Retinal pigment epithelial cell (primary cell): ENCODE data around the gene SMYD2.
A peak's percentile ranks its signal among the peaks of the same experiment; 100 is the strongest.

Source experiments
- DNase-seq: peaks from one replicate; pipeline ENCODE4 v3.0.0-alpha.2; 2010; ENCODE audit warnings: low read depth
- H3K4me3 ChIP-seq: 2 replicates; pipeline ENCODE4 v1.5.1; 2011; ENCODE audit warnings: mild to moderate bottlenecking, low read length, control low read depth, moderate library complexity
- TF ChIP-seq, protein P1 (sequence below): conservative IDR thresholded peaks from 2 replicates; pipeline ENCODE4 v1.5.1; 2011; ENCODE audit warnings: low read depth, low read length, control low read depth, inconsistent platforms

The SMYD2 gene

DNA sequence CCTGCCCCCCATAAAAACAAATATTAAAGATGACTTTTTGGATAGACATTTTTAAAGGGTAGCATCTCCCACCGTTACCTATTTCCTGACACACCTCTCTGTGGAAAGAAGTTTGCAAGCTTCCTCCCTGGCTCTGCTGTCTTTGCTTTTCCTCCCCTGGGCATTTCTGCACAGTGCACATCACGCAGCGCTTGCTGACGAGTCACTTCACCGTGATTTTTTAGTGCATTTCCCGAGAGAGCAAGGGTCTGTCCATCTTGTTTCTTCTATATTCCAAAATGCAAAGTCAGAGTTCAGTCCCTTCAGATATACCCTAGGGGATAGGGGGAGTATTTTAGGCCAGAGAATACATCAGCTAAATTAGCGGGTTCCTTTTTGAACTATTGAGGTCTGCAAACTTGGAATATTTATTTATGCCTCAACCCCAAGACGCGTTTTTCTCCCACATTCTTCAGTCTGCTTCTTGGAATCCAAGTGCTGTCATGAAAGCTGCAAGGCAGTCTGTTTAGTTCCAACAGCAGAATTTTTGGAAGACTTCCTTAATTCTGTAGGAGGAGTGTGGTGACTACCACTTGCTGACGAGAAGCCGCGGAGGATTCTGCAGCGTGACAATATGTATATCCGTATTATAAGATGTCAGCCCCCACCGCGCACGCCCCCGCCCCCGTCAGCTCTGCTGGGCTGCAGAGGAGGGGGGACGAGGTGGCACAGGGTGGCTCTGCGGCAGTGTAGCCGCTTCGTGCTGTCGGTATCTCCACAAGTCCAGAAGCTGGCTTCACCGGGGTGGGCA, 22.4 kb downstream of the SMYD2 start:
- no peak for DNase-seq
- peak overlapping the region; percentile 31 for H3K4me3 ChIP-seq
- TF ChIP-seq, protein P1, sequence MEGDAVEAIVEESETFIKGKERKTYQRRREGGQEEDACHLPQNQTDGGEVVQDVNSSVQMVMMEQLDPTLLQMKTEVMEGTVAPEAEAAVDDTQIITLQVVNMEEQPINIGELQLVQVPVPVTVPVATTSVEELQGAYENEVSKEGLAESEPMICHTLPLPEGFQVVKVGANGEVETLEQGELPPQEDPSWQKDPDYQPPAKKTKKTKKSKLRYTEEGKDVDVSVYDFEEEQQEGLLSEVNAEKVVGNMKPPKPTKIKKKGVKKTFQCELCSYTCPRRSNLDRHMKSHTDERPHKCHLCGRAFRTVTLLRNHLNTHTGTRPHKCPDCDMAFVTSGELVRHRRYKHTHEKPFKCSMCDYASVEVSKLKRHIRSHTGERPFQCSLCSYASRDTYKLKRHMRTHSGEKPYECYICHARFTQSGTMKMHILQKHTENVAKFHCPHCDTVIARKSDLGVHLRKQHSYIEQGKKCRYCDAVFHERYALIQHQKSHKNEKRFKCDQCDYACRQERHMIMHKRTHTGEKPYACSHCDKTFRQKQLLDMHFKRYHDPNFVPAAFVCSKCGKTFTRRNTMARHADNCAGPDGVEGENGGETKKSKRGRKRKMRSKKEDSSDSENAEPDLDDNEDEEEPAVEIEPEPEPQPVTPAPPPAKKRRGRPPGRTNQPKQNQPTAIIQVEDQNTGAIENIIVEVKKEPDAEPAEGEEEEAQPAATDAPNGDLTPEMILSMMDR: no peak

DNA sequence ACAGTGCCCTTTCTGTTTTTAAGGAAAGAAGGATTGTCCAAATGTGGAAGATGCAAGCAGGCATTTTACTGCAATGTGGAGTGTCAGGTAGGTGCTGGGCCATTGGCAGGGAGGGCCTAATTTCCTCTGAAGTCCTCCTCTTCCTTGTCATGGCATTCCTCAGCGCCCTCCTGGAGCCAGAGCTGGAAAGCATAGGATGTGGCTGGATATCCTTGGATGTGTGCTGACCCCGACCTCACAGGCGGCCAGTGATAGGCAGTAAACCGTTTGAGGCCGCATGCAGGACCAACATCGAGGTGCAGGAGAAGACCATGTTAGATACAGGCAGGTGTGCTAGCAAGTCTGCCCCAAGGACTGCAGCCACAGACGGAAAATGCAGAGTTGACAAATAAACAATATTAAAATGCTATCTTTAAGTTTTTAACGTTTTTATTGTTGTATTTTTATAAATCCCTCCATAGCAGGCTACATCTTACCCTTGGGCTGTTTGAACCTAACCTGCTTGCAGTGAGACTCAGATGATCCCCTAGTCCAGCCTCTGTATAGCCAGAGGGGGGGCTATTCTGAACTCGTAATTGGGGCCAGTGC, 24.3 kb downstream of the SMYD2 start:
- TF ChIP-seq, protein P1: no peak
- H3K4me3 ChIP-seq: no peak overlapping the region
- DNase-seq: no peak

DNA sequence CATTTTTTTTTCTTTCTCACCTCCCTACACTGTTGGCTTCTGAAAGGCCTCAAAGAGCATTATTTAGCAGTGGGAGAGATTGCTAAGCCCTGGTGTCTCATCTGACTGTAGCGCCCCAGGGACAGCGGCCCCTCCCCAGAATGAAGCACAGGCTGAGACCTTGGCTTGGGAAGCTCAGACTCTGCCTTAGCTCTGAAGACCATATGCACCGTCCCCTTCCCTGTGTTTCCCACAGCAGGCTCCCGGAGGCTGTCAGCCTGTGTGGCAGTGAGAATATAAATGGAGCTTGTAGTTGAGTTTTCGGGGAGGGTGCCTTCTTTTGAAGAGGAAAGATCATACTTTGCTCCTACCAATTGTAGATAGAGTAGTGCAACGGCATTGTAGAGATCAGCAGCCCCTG, 25.3 kb downstream of the SMYD2 start:
- no peak overlapping the region for H3K4me3 ChIP-seq
- TF ChIP-seq, protein P1: no peak

DNA sequence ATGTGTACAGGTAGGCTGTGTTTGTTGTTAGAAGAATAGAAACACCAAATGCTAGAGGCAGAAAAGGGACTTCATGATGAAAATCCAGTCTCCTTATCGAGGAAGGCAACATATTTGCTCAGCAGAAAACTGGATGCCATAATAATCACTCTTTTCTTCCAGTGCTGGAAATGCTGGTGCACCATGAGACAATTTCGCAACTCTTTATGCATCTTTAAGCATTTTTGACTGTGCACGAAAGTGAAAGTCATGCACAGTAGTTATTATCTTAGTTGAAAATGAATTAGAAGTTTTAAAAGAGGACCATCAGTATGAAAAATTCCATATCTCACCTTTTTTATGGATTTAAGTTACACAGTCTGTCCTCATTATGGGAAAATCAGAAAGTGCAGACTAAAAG, 29.1 kb downstream of the SMYD2 start:
- DNase-seq: no peak
- H3K4me3 ChIP-seq: no peak overlapping the region
- TF ChIP-seq, protein P1: no peak

More for the DNA sequence above, 25.3 kb downstream of the SMYD2 start:
- no peak for DNase-seq

- TF ChIP-seq, protein P1: no peak
- no peak overlapping the region for H3K4me3 ChIP-seq
- DNase-seq: no peak
Observed at GRCh38 chr1:214310777-214311690, 30.1 kb downstream of the SMYD2 start.

- TF ChIP-seq, protein P1: no peak
Observed at GRCh38 chr1:214312530-214313051, 31.6 kb downstream of the SMYD2 start.

More at GRCh38 chr1:214312530-214313051, 31.6 kb downstream of the SMYD2 start:
- no peak for DNase-seq
- no peak overlapping the region for H3K4me3 ChIP-seq
